ENCODE measurements around the gene GATA1. TPM values are rescaled to one million over a fixed set of nuclear protein-coding genes. Genes with fewer than 3 reads are reported as not detected.

Gene GATA1
- not detected for polyA plus RNA-seq (2013, experiment 1 of 2; ENCODE audit: insufficient read length)
- not detected for polyA plus RNA-seq (2013, experiment 2 of 2; ENCODE audit: insufficient read length)

DNA sequence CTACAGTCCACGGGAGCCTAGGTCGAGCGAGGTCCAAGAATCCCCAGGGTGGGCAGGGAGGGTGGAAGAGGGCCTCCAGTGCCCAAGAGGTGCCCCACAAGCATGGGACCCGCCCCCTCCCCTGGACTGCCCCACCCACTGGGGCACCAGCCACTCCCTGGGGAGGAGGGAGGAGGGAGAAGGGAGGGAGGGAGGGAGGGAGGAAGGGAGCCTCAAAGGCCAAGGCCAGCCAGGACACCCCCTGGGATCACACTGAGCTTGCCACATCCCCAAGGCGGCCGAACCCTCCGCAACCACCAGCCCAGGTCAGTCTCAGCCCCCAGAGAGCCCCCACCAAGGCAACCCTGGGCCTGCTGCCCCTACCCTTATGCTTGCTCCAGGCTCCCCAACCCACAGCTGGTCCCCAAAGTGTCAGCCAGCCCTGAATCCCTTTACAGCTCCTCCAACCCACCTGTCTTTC, at the start of gene GATA1:
TSS of gene GATA1 (plus strand) at position 250 of the 460 bp plus-strand sequence. CDS start 4,520 bp downstream, outside the sequence.
- DNase-seq = no peak

DNA sequence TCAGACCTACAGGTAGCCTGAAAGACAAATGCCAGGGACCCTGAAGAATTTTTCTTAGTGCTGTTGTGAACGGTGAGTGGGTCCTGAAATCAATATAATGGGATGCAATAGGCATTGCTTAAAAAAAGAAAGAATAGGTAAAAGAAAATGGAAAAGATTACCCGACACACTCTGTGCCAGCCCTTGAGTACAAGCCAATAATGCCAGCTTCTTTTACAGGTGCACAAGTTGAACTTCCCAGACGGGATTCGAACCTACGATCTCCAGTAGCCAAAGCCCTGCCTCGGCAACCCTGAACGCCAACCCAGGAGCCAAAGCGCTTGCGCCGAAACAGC, 49.5 kb upstream of the GATA1 start:
- DNase-seq = no peak

- DNase-seq = peak; percentile 98
These were observed 49.0 kb upstream of the GATA1 start for GRCh38 chrX:48737213-48737938.

DNA sequence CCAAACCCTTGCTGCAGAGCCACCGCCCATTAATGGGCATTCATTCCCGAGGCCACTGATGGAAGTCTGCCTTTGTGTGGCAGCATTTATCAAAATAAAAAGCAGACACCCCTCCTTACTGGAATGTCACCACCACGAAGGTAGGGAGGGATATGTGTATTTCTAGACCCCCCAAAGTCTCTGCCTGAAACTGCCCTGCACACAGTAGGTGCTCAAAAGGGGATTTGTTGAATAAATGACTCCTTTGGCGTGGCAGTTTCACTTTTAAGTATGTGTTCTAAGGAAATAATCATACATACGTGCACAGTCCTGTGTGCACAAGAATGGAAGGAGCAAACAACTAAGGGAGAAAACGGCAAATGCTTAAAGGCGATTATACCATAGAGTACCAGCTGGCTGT, 48.5 kb upstream of the GATA1 start:
- no peak for DNase-seq

DNA sequence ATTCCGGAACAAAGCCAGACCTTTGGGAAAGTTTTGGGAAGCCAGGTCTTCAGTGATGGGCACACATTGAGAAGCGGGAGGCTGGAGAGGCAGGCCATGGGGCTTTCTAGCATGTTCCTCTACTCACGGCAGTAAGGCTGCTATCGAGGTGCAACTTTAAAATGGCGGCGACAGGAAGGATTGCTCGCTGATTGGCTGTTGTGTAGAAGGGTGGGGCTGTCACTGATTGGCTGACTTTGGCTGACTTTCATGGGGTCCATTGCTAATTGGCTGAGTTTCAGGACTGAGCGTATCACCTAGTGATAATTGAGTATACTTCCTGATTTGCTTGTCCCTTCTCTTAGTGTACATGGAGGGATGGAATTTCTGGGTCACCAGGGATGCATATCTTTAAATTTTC, 44.6 kb upstream of the GATA1 start:
- DNase-seq = no peak

- DNase-seq = no peak
These were observed 41.2 kb upstream of the GATA1 start for GRCh38 chrX:48745222-48745621.

DNA sequence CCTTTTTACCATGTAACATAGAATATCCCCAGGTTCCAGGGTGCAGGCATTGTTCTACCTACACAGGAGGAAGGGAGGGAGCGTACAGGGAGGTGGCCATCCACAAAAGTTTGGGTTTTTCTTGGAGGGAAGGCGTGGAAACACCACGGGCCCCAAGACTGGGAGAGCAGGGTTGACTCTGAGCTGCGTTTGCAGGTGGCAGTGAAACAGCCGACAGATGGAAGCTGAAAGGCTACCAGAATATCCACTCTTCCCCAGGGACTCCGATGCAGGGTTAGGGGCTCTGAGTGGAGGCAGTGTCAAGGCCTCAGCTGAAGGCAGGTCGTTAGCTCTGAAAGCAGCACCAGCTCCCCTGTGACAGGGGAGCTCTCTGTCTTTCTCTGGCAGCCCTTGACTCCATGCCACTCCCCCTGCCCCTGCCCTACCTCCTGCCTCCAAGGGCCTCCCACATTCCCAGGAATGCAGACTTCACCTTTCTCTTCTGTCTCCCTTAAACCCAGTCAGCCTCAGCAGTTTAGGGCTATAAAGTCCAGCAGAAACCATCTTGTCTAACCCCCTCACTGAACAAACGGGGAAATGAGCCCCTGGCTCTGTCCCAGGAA, 38.9 kb upstream of the GATA1 start:
- no peak for DNase-seq

GRCh38 chrX:48749182-48749581, 37.2 kb upstream of the GATA1 start:
- DNase-seq = no peak

GRCh38 chrX:48751343-48751742, 35.0 kb upstream of the GATA1 start:
- DNase-seq = no peak

GRCh38 chrX:48752498-48752897, 33.9 kb upstream of the GATA1 start:
- DNase-seq = no peak

GRCh38 chrX:48753708-48754228, 32.6 kb upstream of the GATA1 start:
- DNase-seq = no peak

DNA sequence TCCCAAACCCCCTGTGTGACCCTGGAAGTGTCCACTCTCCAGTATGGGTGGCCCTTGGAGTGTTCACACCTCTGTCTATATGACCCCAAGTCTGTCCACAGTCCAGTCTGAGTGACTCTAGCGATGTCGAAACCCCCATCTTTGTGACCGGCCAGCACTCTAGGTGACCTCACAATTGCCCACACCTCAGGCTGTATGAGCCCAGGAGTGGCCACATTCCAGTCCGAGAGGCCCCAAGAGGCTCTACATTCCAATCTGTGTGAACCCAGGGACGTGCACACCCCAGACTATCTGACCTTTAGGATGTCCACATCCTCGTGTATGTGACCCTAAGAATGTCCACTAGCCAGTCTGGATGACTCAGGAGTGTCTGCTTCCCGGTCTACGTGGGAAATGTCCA, 32.2 kb upstream of the GATA1 start:
- no peak for DNase-seq

DNA sequence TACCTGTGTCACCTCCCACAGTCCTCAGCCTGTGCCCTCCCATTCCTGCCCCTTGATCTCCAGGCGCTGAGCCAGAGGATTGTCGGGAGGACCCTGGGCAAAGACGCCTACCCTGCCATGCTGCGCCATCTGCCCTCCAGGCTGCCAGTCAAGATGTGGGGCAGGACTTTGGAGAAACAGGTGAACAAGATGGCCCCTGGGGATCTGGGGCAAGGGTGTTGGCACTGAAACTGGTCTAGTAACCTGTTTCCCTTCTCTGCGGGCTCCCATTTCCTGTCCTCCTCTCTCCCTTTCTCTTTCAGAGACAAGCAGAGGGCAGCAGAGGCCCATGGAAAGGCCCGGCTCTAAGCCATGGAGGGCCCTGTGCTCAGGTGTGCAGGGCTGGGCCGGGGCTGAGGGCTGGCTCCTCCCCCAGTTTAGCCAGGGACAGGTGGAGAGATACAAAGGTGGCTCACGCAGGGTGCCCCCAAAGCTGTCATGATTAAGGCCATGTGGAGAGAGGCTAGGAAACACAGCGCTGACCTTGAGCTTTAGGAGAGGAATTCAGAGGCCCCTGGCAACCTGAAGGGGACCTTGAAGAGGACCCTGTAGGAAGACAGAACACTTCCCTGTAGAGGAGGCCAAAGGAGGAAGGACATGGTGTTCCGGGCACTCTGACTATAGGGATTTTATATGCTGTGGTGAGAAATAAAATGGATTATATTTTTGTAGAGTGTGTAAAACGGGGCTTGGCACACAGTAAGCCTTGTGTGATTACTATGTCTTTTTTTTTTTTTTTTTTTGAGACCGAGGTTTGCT, 24.5 kb upstream of the GATA1 start, which contains the start of gene GLOD5:
TSS of gene GLOD5 (plus strand) at position 74 of the 798 bp plus-strand sequence. CDS start at position 118, 44 bp downstream.
- no peak for DNase-seq

DNA sequence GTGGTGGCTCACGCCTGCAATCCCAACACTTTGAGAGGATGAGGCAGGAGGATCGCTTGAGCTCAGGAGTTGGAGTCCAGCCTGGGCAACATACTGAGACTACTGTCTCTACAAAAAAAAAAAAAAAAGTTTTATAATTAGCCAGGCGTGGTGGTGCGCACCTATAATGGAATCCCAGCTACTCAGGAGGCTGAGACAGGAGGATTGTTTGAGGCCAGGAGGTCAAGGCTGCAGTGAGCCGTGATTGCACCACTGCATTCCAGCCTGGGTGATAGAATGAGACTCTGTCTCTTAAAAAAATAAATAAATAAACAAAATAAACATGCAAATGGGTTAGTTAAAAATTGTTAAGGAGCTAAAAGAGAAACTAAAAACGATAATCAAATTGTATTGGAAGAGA, 17.2 kb upstream of the GATA1 start:
- DNase-seq = no peak

- DNase-seq = no peak
These were observed 16.1 kb upstream of the GATA1 start for GRCh38 chrX:48770296-48770695.

DNA sequence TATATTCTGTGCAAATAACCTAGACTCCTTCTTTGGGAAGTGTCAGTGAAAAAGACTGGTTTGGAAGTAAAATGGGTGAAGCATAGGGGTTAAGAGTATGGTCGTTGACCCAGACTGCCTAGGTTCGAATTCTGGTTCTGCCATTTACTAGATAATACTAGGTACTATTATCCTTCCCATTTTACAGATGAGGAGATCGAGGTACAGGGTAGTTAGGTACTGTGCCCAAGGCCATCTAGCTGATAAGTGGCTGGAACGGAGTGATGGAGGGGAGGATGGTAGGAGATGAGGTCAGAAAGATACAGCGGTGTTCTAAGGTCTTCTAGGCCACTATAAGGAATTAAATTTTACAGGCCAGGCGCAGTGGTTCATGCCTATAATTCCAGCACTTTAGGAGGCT, 13.8 kb upstream of the GATA1 start:
- no peak for DNase-seq

DNA sequence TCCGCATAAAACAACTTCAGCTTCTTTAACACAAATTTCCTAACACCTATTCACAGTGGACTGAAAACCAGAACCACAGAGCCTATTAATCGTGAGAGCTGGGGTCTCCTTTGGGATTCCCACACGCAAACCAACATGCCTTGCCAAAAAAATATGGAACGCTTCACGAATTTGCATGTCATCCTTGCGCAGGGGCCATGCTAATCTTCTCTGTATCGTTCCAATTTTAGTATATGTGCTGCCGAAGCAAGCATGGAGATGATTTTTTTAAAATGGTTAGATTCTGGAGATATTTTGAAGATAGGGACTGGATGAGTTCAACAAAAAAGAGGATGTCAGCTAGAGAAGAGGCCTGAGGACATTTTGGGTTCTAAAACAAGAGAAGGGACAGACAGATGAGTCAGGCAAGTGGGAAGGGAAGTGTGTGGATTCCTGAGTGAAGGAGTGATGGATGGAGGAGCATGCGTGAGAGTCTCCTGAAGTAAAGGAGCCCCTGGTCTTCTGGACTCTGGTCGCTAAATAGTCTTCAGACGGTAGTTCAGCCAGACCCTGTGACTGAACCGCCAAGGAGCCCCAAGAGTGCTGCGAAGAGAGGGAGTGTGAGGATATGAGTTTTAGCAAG, 9.5 kb upstream of the GATA1 start:
- DNase-seq = no peak

DNA sequence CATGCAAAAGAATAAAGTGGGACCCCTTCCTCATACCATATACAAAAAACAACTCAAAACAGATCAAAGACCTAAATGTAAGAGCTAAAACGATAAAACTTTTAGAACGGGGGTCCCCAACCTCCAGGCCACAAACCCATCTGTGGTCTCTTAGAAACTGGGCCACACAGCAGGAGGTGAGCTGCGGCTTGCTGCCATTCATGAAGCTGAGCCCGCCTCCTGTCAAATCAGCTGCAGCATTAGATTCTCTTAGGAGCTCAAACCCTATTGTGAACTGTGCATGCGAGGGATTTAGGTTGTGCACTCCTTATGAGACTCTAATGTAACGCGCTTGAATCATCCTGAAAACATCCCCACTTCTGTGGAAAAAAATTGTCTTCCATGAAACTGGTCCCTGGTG, 7.0 kb upstream of the GATA1 start:
- no peak for DNase-seq

GRCh38 chrX:48781705-48782104, 4.7 kb upstream of the GATA1 start:
- no peak for DNase-seq

GRCh38 chrX:48782216-48782615, 4.2 kb upstream of the GATA1 start:
- no peak for DNase-seq

DNA sequence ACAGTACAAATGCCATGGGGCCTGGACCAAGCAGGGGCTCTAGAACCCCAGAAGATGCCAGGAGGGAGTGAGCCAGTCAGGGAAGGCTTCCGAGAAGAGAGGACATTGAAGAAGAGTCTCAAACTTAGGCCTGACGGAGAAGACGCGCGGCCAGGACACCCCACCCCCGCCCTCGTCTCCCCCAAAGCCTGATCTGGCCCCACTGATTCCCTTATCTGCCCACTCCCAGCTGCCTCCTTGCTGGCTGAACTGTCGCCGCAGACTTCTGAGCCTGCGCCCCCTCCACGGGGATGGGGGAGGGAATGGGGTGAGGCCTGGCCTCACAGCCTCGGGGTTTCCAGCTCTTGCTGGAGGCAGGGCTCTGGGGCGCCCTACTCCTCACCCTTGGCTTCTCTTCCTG, 3.6 kb upstream of the GATA1 start:
- DNase-seq = no peak

DNA sequence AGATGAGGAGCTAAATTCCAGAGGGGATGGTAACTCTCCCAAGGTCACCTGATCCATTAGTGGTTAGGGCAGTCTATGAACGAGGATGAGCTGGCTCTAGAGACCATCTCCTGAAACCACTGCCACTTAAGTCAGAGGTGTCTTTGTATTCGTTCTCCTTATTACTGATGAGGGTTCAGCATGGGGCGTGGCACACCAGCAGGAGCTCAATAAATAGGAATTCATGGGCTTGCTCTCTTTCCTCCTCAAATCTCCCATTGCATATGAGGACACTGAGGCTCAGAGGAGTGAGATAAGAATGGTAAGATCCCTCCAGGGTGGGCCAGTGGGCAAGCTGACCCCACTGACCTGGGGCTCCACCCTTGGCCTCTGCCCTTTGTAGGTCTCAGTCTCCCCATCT, 1.7 kb upstream of the GATA1 start:
- no peak for DNase-seq

DNA sequence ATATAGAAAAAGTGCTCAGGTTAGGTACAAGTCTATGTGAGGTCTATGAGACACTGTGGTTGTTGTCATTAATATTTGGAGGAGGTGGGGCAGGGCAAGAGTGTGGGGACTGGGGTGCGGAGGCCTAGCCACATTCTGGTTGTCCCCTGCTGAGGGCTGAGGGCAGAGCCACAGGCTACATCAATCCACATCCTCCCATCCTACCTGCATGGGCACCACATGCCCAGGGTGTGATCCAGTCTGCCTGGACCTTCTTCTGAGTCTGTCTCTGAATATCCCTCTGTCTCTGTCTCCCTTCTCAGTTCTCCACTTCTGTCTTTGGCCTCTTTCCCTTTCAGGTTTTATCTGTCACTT, 1.2 kb upstream of the GATA1 start:
- DNase-seq = no peak
